ENCODE results near the gene STMP1. TPM values are rescaled to one million over a fixed set of nuclear protein-coding genes. Genes with fewer than 3 reads are reported as not detected.

STMP1 gene
- total RNA-seq, 1 experiment from 2014 or later, result 38.4 TPM

DNA sequence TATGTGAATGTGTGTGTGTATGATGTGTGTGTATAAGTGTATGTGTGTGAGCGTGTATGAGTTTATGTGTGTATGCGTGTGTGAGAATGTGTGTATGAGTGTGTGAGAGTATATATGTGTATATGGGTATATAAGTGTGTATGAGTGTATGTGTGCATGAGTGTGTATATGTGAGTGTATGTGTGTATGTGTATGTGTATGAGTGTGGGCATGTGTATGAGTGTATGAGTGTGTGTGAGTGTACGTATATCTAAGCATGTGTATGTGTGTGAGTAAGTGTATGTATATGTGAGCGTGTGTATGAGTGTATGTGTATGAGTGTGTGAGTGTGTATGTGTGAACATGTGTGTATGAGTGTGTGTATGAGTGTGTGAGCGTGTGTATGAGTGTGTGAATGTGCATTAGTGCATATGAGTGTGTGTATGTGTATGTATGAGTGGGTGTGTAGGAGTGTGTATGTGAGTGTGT is 52.8 kb downstream of the STMP1 start:
- H4K5ac ChIP-seq (ENCODE audit: insufficient read length, low read depth, low read length), result no peak overlapping the region
- no peaks in the 10 kb centered on the region for H4K20me1 ChIP-seq (ENCODE audit: control insufficient read depth, insufficient read depth, insufficient read length)
- no peaks in the 10 kb centered on the region for H3K9me3 Mint-ChIP-seq
- H3K4me3 Mint-ChIP-seq, result no peak overlapping the region
- no peak overlapping the region for H2AK5ac ChIP-seq (ENCODE audit: insufficient read length, low read length)
- no peak overlapping the region for H2BK120ac ChIP-seq (ENCODE audit: low read depth, low read length, poor library complexity, severe bottlenecking)
- no peak for DNase-seq
- H3K56ac ChIP-seq (ENCODE audit: insufficient read length, low read depth, low read length), result no peak overlapping the region
- no peak overlapping the region for H3K4me2 ChIP-seq (ENCODE audit: insufficient read depth, insufficient read length, low read length)
- no peaks in the 10 kb centered on the region for H3K79me2 ChIP-seq (ENCODE audit: insufficient read depth, low read length)
- no peak overlapping the region for H3K9ac ChIP-seq (ENCODE audit: extremely low read depth, insufficient read length, low read length)
- no peak overlapping the region for H2BK5ac ChIP-seq (ENCODE audit: insufficient read length, low read length)
- no peak overlapping the region for H3K18ac ChIP-seq (ENCODE audit: insufficient read length, low read depth, low read length)
- peaks cover 7 to 15% of the 10 kb centered on the region in 2 experiments; a peak in 3 of 4 replicates for H3K4me1 Mint-ChIP-seq
- no peaks in the 10 kb centered on the region; the same call in 1 of the 2 replicates for H3K4me1 ChIP-seq (ENCODE audit: insufficient read depth, low read length)
- H3T11ph ChIP-seq (ENCODE audit: low read length), result no peak overlapping the region
- no peak overlapping the region for H3K27ac Mint-ChIP-seq
- H3K36me3 Mint-ChIP-seq (ENCODE audit: insufficient read depth in 1 of 3, low read depth in 3 of 3), result no peaks in the 10 kb centered on the region
- no peaks in the 10 kb centered on the region for H3K23me2 ChIP-seq (ENCODE audit: insufficient read length, low read depth, low read length, poor library complexity, severe bottlenecking)
- no peak overlapping the region for H4K8ac ChIP-seq (replicated peaks; ENCODE audit: insufficient read length, low read depth, low read length)
- 100% methylated on average over 5 of the region's 5 CpGs for WGBS (ENCODE audit: extremely low coverage, insufficient read length, low lambda C conversion rate)
- H2BK20ac ChIP-seq (ENCODE audit: low read depth, low read length, poor library complexity, severe bottlenecking), result no peak overlapping the region
- H2AFZ ChIP-seq (ENCODE audit: low read length), result no peak overlapping the region
- H2BK15ac ChIP-seq (ENCODE audit: low read depth, low read length), result no peak overlapping the region
- H3K14ac ChIP-seq (ENCODE audit: insufficient read depth, low read length), result no peak overlapping the region
- H3K27me3 Mint-ChIP-seq (ENCODE audit: low read depth), result no peaks in the 10 kb centered on the region; the same call in 1 of the 2 replicates
- no peak overlapping the region for H4K91ac ChIP-seq (ENCODE audit: insufficient read length, low read depth, low read length)
- no peaks in the 10 kb centered on the region for H3K79me1 ChIP-seq (ENCODE audit: insufficient read depth, low read depth, low read length, poor library complexity, severe bottlenecking)
- no peak overlapping the region for H2BK12ac ChIP-seq (ENCODE audit: insufficient read length, low read depth, low read length)
- no peaks in the 10 kb centered on the region for H3K9me3 ChIP-seq (ENCODE audit: control insufficient read depth, low read depth, low read length)
- H3K27me3 ChIP-seq (ENCODE audit: insufficient read depth, low read length), result no peaks in the 10 kb centered on the region
- no peak overlapping the region for H3K4ac ChIP-seq (ENCODE audit: low read depth, low read length)
- no peak overlapping the region for H3K27ac ChIP-seq (ENCODE audit: insufficient read length, low read depth, low read length)
- H3K23ac ChIP-seq (ENCODE audit: insufficient read length, low read depth, low read length), result no peak overlapping the region
- TF ChIP-seq CTCF (conservative IDR thresholded peaks at IDR 0.05), result no peak

Data from H9 (cell line).